T-helper 17 cell (primary cell): ENCODE data around the gene ZFYVE9. TPM values are rescaled to one million over a fixed set of nuclear protein-coding genes. Genes with fewer than 3 reads are reported as not detected.

Experiments used
- ATAC-seq: fragments of 150-1000 bp; cut with Tn5 transposase; 2 replicates; pipeline ENCODE4 v1.10.0; 2021; ENCODE audit warnings: mild to moderate bottlenecking, moderate library complexity
- DNase-seq, 3 donors: peaks; one replicate each; pipeline versions ENCODE4 v3.0.0 to v3.0.0-alpha.2; 2020 to 2021
- H3K9me3 ChIP-seq: one replicate; pipeline ENCODE4 v1.7.0; 2013; ENCODE audit warnings: low read length, mild to moderate bottlenecking; ENCODE audit not compliant: control insufficient read depth, poor library complexity, severe bottlenecking
- H3K27ac Mint-ChIP-seq: one replicate; pipeline ENCODE4 v1.8.0; 2022; ENCODE audit warnings: mild to moderate bottlenecking, moderate library complexity, mixed read lengths
- H3K27me3 Mint-ChIP-seq: one replicate; pipeline ENCODE4 v1.8.0; 2022; ENCODE audit warnings: mixed read lengths
- H3K36me3 Mint-ChIP-seq: one replicate; pipeline ENCODE4 v1.8.0; 2022; ENCODE audit warnings: low read depth, mixed read lengths
- H3K4me1 Mint-ChIP-seq: one replicate; pipeline ENCODE4 v1.8.0; 2022; ENCODE audit warnings: mild to moderate bottlenecking, mixed read lengths
- H3K4me3 Mint-ChIP-seq: one replicate; pipeline ENCODE4 v1.8.0; 2022; ENCODE audit warnings: mild to moderate bottlenecking, moderate library complexity, mixed read lengths
- total RNA-seq, 4 donors: library from RNA in 2 of 4; stranded (reverse) in 2 of 4; gene quantifications; one replicate each; pipeline ENCODE4 v1.2.3 and lab custom pipeline; 2022 to 2026

The ZFYVE9 gene
- total RNA-seq, 2 donors from 2014 or later, result 3.7 to 5.7 TPM

DNA sequence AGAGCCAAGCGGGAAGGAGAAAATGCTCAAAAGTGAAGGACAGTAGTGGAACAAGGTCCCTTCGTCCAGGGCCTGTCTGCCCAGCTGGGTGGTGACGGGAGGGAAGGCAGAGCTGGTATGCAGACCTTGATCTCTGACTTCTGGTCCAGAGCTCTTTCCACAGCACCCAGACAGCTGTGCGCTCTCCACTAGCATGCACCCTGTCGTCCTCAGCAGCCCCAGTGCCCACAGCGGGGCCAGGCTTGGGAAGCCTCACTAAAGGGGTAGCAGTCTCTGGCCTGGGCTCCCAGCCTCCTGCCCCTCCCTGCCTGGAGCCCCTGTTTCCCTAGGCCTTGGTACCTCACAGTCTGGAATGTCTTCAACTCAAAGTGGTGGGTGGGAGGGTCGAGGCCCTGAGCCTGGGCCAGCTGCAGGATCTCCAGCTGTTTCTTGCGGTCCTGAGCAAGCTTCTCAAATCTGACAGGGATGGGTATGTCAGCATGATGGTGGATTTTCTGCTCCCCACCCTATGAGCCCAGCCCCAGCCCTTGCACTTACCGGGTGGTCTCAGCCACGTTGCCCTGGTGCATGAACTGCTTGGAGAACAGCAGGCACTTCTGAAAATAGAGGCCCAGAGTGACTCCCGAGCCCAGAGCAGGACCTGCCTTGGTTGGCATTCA is 214.1 kb downstream of the ZFYVE9 start:
- Mint-ChIP-seq H3K27ac (peak overlapping the region; percentile 24), H3K4me3 (no peak overlapping the region), H3K27me3 (no peaks in the 10 kb centered on the region), H3K4me1 (peaks cover 2% of the 10 kb centered on the region), H3K36me3 (peaks cover 15% of the 10 kb centered on the region)
- ATAC-seq (no peak), DNase-seq (no peak)
- H3K9me3 ChIP-seq, result no peaks in the 10 kb centered on the region

DNA sequence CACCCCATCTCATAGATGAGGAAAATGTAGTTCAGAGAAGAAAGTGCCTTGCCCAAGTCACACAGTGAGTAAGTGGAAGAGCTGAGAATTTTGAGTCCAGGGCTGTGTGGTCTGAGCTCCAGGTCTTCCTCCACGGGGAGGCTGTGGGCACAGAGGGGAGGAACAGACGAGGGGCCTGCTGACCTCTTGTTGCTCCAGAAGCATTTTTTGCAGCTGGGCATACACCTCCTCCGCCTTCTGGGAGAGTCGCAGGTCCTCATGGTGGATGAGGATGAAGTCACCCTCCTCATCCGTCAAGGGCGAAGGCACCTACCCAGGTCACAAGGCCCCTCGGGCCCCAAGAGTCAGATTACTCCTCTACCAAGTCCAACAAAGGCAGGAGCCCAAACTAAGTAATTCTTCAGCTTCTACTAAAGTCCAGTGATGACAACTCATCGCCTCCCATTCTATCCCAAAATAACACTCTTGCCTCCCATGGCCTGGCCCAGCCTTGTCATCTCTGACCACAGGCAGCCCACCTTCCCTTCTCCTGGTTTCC is 215.0 kb downstream of the ZFYVE9 start:
- H3K4me3 Mint-ChIP-seq, result no peak overlapping the region
- H3K9me3 ChIP-seq, result no peaks in the 10 kb centered on the region
- H3K4me1 Mint-ChIP-seq, result peaks cover 2% of the 10 kb centered on the region
- no peak for ATAC-seq
- no peaks in the 10 kb centered on the region for H3K27me3 Mint-ChIP-seq
- H3K36me3 Mint-ChIP-seq, result peaks cover 18% of the 10 kb centered on the region
- DNase-seq, result no peak
- peak overlapping the region; percentile 24 for H3K27ac Mint-ChIP-seq

DNA sequence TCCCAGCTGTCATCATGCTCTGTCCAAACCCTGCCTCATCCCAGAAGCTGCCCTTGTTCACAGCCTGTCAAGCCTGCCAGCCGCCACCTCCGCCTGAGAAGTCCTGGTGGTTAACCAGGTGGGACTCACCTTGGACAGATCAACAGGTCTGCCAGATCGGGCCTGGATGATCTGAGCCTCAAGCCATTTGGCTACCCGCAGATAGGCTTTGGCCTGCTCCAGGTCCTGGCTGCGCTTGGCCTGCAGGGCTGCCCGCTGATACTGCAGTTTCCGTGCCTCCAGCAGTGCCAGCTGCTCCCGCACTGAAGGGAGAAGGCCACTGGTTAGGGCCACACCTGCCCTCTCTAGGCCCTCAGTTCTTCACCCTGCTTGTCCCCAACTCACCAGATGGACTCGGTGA is 215.5 kb downstream of the ZFYVE9 start:
- Mint-ChIP-seq H3K4me1 (peaks cover 2% of the 10 kb centered on the region), H3K27me3 (no peaks in the 10 kb centered on the region), H3K4me3 (no peak overlapping the region), H3K27ac (no peak overlapping the region), H3K36me3 (peaks cover 18% of the 10 kb centered on the region)
- H3K9me3 ChIP-seq, result no peaks in the 10 kb centered on the region
- no peak for DNase-seq
- no peak for ATAC-seq

DNA sequence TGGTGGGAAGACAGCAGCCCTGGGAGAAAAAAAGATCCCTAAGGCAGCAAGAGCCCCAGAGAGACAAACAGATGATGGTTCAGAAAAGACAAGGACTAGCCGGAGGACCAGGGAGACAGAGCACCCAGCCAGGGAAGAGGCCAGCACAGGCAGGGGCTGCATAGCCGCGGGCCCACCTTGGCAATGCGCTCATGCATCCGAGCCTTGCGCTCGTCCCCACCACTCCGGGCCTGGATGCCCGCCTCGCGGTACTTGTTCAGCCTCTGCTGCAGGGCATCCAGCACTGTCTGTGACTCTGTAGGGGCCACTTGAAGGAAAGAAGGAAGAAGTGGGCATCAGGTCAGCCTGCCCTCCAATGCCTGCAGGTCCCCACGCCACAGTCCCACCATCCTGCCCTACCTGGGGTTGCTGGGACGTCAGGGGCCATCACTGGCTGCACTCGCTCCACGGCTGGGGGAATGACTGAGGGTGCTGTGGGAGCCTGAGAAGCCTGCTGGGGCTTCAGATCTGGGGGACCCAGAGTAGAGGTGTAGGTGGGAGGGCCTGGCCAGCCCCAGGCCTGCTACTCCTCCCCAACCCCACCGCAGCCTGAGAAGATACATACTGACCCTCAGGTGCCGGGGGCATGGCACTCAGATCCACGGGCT is 217.1 kb downstream of the ZFYVE9 start:
- Mint-ChIP-seq H3K27ac (peak overlapping the region; percentile 61), H3K4me1 (peaks cover 4% of the 10 kb centered on the region), H3K27me3 (no peaks in the 10 kb centered on the region), H3K36me3 (peaks cover 18% of the 10 kb centered on the region), H3K4me3 (no peak overlapping the region)
- H3K9me3 ChIP-seq, result no peaks in the 10 kb centered on the region
- DNase-seq (no peak), ATAC-seq (no peak)

DNA sequence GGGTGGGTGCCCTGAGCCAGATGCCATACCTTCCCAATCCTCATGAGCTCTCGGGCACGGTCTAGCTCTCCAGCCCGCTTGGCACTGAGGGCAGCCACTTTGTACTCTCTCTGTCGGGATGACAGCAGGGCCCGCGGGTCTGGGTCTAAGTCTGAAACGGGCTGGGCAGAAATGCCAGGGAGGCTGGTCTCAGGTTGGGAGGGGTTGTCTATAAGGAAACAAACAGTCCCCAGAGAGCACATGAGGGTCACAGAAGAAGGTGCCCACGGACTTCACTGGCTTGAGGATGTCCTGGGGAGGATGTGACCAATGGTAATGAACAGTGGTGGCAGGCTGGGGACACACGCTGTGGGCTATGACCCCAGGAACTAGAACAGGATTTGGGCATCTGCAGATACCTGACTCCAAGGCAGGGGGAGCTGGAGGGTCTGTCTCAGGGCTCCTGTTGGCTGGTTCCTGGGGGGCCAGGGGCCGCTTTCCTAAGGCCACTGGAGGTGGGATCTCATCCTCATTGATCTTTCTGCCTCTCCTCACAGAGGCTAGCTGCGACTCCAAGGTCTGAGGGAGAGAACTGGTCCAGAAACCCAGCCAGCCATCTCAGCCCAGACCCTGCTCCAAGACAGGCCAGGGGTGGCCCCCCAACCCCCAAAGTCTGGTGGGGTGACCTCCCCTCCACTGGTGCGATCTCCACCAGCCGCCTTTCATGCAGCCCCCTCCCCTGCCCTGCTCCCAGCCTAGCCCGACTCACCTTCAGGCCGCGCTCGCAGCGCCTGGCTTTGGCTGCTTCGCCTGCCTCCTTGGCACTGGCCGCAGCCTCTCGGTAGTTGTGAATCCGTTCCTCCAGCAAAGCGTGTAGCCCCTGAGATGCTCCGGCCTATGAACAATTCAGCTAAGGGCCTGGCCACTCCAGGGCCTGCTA is 218.0 kb downstream of the ZFYVE9 start:
- Mint-ChIP-seq H3K4me3 (no peak overlapping the region), H3K27ac (peak overlapping the region; percentile 61), H3K36me3 (peaks cover 18% of the 10 kb centered on the region), H3K27me3 (no peaks in the 10 kb centered on the region), H3K4me1 (peaks cover 9% of the 10 kb centered on the region)
- no peaks in the 10 kb centered on the region for H3K9me3 ChIP-seq
- ATAC-seq (no peak), DNase-seq (no peak)

DNA sequence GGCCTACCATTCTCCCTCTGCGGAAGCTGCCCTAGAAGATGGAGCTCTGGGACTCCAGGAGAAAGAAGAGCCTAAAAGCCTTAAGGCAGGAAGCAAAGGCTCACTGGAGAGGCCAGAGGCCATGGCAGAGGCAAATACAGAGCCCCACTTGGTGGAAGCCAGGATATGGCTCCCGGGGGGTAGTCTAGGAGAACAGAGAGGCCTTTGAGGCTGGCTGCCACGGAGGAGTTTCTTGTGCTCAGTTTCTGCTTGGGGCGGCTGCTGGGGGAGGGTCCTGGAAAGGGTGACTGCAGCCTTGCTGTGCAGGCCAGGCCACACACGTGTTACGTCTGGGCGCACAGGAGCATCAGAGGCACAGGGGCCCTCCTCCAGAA is 218.7 kb downstream of the ZFYVE9 start:
- ATAC-seq, result no peak
- no peaks in the 10 kb centered on the region for H3K9me3 ChIP-seq
- Mint-ChIP-seq H3K4me3 (no peak overlapping the region), H3K4me1 (peaks cover 15% of the 10 kb centered on the region), H3K36me3 (peaks cover 14% of the 10 kb centered on the region), H3K27me3 (no peaks in the 10 kb centered on the region), H3K27ac (no peak overlapping the region)
- no peak for DNase-seq

DNA sequence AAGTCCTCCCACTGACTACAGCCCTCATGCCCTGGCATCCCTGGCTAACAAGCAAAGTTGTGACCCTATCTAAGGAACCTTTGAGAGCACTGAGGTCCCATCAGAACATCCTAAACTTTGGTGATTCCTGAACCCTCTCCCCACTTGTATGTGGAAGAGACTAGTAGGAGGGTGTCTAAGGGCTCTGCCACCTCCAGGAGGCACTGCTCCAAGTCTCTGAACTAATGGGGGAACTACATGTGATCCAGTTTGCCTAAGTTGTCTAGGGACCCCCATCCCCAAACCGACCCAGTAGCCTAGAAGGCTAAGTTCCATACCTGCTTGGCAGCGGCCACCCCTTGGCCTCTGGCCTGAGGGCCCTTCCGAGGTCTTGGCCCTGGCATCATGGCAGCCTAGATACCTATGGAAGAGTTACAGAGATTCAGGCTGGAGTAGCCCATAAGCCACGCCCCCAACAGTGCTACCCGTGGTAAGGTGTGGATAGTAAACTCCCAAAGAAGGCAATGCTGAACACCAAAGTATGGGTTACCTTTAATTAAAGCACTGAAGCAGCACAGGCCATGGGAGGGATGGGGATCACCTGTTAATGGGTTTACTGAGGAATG is 222.4 kb downstream of the ZFYVE9 start:
- Mint-ChIP-seq H3K27ac (peak overlapping the region; percentile 94), H3K4me3 (peak overlapping the region; percentile 95), H3K4me1 (peaks cover 24% of the 10 kb centered on the region), H3K36me3 (peaks cover 5% of the 10 kb centered on the region), H3K27me3 (no peaks in the 10 kb centered on the region)
- H3K9me3 ChIP-seq, result no peaks in the 10 kb centered on the region
- no peak for DNase-seq
- no peak for ATAC-seq

DNA sequence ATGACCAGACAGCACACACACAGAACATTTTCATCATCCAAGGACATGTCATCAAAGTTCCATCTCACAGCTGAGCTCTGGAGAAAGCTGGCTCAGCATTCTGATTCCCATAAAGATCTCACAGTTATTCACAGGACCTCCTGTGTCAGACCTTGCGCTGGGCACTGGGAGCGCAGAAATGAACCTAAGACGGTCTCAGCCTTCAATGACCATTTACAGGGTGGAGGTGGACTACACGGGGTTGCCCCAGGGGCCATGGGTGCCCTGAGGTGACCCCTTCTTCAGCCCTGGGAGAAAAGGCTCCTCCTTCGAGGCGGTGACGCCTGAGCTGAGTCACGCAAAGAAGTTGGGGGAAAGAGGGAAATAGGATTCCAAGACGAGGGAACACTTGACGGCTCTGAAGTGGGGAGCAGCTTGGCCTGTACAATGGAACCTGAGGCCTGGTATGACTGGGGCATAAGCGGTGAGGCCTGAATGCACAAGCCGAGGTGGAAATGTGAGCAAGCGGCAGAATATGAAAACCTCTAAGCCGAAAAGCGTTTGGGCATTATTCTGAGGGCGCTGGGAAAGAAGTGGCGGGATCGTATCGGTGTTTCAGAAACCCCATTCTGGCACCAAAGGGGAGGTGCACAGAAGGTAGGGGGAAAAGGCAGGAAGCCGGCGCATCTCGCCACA is 223.3 kb downstream of the ZFYVE9 start:
- no peak for ATAC-seq
- no peak for DNase-seq
- peak overlapping the region; percentile 94 for H3K27ac Mint-ChIP-seq
- peaks cover 2% of the 10 kb centered on the region for H3K36me3 Mint-ChIP-seq
- H3K4me3 Mint-ChIP-seq, result peak overlapping the region; percentile 95
- no peaks in the 10 kb centered on the region for H3K9me3 ChIP-seq
- no peaks in the 10 kb centered on the region for H3K27me3 Mint-ChIP-seq
- H3K4me1 Mint-ChIP-seq, result peaks cover 24% of the 10 kb centered on the region

DNA sequence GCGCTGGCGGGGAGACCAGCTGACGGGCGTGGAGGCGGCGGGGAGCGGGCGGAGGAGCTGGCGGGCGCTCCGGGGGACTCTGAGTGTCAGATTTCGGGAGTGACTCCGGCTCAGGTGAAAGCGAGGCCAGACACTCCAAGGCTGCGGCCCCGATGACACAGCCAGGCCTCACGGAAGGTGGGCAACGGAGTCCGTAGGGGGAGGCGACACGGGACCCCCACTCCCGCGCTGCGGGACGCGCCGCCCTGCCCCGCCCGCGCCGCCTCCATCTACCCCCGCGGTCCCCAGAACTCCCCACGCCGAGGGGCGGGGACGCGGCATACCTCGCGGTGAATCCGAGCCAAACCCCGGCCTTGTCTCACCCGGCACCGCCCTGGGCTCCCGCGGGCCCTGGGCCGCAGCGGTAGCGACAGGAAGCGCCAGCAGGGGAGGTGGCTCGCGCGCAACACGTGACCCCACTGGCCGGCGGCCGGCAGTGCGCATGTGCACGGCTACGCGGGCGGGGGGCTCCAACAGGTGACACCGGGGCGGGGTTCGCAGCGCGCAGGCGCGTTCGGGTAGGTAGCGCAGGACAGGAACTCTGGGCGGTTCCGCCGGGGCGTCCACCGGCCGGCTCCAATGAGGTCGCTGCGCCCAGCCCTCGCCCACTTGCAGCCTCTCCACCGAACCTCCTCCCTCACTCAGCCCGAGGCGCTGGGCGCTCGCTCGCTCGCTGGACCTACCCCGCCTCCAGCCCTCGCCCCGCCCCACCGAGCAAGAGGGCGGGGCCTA is 224.0 kb downstream of the ZFYVE9 start, which contains the start of gene CC2D1B:
CC2D1B (minus strand) TSS at position 460 of the 771 bp plus-strand sequence. CDS start 1,585 bp downstream, outside the sequence.
- no peaks in the 10 kb centered on the region for H3K27me3 Mint-ChIP-seq
- peaks cover 2% of the 10 kb centered on the region for H3K36me3 Mint-ChIP-seq
- ATAC-seq (peak; percentile 88), DNase-seq (peak; percentile 97 to 100 (median 99))
- no peaks in the 10 kb centered on the region for H3K9me3 ChIP-seq
- H3K4me1 Mint-ChIP-seq, result peaks cover 24% of the 10 kb centered on the region
- H3K27ac Mint-ChIP-seq, result peak within 1 kb of the TSS; percentile 94
- H3K4me3 Mint-ChIP-seq, result peak within 1 kb of the TSS; percentile 95

DNA sequence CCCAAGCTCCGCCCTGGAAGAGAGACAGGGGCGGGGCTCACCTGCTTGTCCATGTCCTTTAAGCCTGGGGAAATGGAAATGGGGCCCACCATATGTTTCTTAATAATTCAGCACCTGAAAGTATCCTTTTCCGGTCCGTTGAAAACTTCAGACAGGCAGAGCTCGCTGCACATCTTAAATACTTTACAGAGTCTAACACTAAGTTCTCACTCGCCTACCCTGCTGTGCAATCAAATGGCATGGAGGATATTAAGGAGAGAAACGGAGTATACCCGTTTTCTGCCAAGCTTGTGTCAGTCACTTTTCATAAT is 224.6 kb downstream of the ZFYVE9 start:
- H3K27me3 Mint-ChIP-seq, result no peaks in the 10 kb centered on the region
- H3K27ac Mint-ChIP-seq, result peak overlapping the region; percentile 94
- DNase-seq (no peak), ATAC-seq (no peak)
- peak overlapping the region; percentile 95 for H3K4me3 Mint-ChIP-seq
- peaks cover 2% of the 10 kb centered on the region for H3K36me3 Mint-ChIP-seq
- H3K4me1 Mint-ChIP-seq, result peaks cover 24% of the 10 kb centered on the region
- no peaks in the 10 kb centered on the region for H3K9me3 ChIP-seq

DNA sequence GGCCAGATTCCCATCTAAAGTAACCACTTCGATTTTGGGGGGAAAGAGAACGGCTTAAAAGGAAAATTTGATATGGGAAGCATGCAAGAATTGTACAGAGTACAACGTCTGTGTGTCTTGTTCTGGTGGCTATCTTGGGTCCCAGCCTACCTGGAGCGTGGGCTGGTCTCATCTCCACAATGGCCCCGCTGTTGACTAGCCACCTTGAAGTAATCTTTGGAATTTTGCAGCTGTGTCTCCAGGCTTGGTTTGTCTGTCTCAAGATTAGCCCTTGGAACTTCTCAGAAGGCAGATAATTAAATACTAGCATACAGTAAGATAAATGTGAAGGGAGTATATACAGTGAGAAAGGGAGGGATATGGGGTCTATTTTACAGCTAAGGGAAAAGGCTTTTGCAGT is 225.4 kb downstream of the ZFYVE9 start:
- Mint-ChIP-seq H3K27ac (no peak overlapping the region), H3K4me1 (peaks cover 24% of the 10 kb centered on the region)
- ATAC-seq, result no peak

More for the DNA sequence above, 225.4 kb downstream of the ZFYVE9 start:
- no peaks in the 10 kb centered on the region for H3K27me3 Mint-ChIP-seq
- H3K9me3 ChIP-seq, result no peaks in the 10 kb centered on the region
- peak overlapping the region; percentile 41 for H3K4me3 Mint-ChIP-seq
- no peaks in the 10 kb centered on the region for H3K36me3 Mint-ChIP-seq
- no peak for DNase-seq
